HepG2 (cell line): ENCODE results near the gene TUBA4B.

Experiments
- GATA4 ChIP-seq: sonication (generic); IDR thresholded peaks from 2 replicates; pipeline ENCODE4 v1.6.1; 2016; ENCODE audit warnings: antibody characterized with exemption, low read depth, borderline replicate concordance
- HOXA5 ChIP-seq: sonication (generic); formaldehyde crosslinking; IDR thresholded peaks from 2 replicates; pipeline ENCODE4 v1.4.0; 2020; ENCODE audit warnings: missing genetic modification reagents
- SP1 ChIP-seq, 2 experiments: fragments of 450-650 bp in 1 of 2; sonication (generic) in 1 of 2; formaldehyde crosslinking in 1 of 2; IDR thresholded peaks; 2 replicates each; pipeline versions ENCODE4 v1.4.0 to v1.6.1; 2016 to 2020; ENCODE audit warnings: missing genetic modification reagents in 1 of 2
- SRSF1 ChIP-seq: fragments of 200-400 bp; formaldehyde crosslinking; optimal IDR thresholded peaks from 2 replicates; pipeline ENCODE3; 2017; ENCODE audit warnings: mild to moderate bottlenecking, low read depth, low read length, moderate library complexity
- ZNF101 ChIP-seq: sonication (generic); formaldehyde crosslinking; IDR thresholded peaks from 2 replicates; pipeline ENCODE4 v1.4.0; 2020; ENCODE audit warnings: mild to moderate bottlenecking, low read depth, missing genetic modification reagents, borderline replicate concordance
- ZNF432 ChIP-seq: sonication (generic); formaldehyde crosslinking; IDR thresholded peaks from 2 replicates; pipeline ENCODE4 v1.5.0; 2020; ENCODE audit warnings: missing genetic modification reagents, mild to moderate bottlenecking, borderline replicate concordance
- ZNF660 ChIP-seq: sonication (generic); formaldehyde crosslinking; IDR thresholded peaks from 2 replicates; pipeline ENCODE4 v1.5.1; 2020; ENCODE audit warnings: mild to moderate bottlenecking, low read depth, missing genetic modification reagents, borderline replicate concordance
- TF ChIP-seq, protein P1 (sequence below): sonication (generic); formaldehyde crosslinking; IDR thresholded peaks from 2 replicates; pipeline ENCODE4 v1.8.0; 2022; ENCODE audit warnings: missing genetic modification reagents, mild to moderate bottlenecking, borderline replicate concordance
- TF ChIP-seq, protein P2 (sequence below): sonication (generic); formaldehyde crosslinking; IDR thresholded peaks from 2 replicates; pipeline ENCODE4 v1.5.0; 2020; ENCODE audit warnings: mild to moderate bottlenecking, missing genetic modification reagents, moderate library complexity

DNA sequence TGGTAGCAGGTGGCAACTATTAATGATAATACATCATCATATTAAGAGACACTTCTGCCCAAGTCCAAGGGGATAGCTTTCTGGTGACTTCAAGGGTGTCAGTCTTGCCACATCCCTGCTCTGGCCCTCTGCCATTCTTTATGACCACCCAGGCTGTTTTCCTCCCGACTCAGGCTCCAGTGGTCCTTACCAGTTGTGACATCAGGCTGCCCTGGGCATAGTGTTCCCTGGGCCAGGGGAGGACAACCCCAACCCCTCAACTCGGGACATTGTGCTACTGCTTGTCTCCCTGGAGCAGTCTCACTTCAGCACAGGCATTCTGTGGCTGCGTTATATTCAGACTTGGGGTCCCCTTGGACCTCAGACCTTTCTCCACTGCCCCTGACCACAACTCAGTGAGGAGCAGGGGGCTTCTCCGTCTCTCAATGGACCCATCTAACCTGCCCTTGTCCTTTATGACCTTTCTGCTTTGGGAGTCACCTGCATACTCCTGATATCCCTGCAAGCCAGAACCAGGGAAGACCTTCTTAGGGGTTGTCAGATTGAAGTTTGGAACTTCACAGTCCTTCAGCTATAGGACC is 39.0 kb downstream of the TUBA4B start:
- TF ChIP-seq SP1 (IDR thresholded peaks at IDR 0.05) = no peak
- no peak for TF ChIP-seq SP1 (CRISPR knock-in tag; IDR thresholded peaks at IDR 0.05)
- no peak for TF ChIP-seq GATA4
- no peak for TF ChIP-seq ZNF660 (CRISPR knock-in tag)
- no peak for TF ChIP-seq ZNF101 (CRISPR knock-in tag)
- TF ChIP-seq, protein P1, sequence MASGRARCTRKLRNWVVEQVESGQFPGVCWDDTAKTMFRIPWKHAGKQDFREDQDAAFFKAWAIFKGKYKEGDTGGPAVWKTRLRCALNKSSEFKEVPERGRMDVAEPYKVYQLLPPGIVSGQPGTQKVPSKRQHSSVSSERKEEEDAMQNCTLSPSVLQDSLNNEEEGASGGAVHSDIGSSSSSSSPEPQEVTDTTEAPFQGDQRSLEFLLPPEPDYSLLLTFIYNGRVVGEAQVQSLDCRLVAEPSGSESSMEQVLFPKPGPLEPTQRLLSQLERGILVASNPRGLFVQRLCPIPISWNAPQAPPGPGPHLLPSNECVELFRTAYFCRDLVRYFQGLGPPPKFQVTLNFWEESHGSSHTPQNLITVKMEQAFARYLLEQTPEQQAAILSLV (CRISPR knock-in tag) = no peak
- TF ChIP-seq ZNF432 (CRISPR knock-in tag) = no peak
- TF ChIP-seq, protein P2, sequence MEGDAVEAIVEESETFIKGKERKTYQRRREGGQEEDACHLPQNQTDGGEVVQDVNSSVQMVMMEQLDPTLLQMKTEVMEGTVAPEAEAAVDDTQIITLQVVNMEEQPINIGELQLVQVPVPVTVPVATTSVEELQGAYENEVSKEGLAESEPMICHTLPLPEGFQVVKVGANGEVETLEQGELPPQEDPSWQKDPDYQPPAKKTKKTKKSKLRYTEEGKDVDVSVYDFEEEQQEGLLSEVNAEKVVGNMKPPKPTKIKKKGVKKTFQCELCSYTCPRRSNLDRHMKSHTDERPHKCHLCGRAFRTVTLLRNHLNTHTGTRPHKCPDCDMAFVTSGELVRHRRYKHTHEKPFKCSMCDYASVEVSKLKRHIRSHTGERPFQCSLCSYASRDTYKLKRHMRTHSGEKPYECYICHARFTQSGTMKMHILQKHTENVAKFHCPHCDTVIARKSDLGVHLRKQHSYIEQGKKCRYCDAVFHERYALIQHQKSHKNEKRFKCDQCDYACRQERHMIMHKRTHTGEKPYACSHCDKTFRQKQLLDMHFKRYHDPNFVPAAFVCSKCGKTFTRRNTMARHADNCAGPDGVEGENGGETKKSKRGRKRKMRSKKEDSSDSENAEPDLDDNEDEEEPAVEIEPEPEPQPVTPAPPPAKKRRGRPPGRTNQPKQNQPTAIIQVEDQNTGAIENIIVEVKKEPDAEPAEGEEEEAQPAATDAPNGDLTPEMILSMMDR (CRISPR knock-in tag) = no peak
- no peak for TF ChIP-seq SRSF1
- no peak for TF ChIP-seq HOXA5 (CRISPR knock-in tag)
